GM23338 (cell line): ENCODE results near the gene CAPZB.

Experiments used
- CTCF ChIP-seq, 2 experiments: fragments of 200-600 bp in 1 of 2; sonication (generic) in 1 of 2; conservative IDR thresholded peaks; 2 replicates each; pipeline versions ENCODE4 v1.5.1 to v1.6.1; 2016 to 2017; ENCODE audit warnings: antibody characterized with exemption in 2 of 2, low read depth in 2 of 2, mild to moderate bottlenecking in 2 of 2, moderate library complexity in 1 of 2
- ETS1 ChIP-seq: IDR thresholded peaks from 2 replicates; pipeline ENCODE4 v1.6.1; 2016; ENCODE audit warnings: antibody characterized with exemption
- EZH2 ChIP-seq: fragments of 200-600 bp; sonication (generic); IDR thresholded peaks from one replicate; pipeline ENCODE4 v1.8.0; 2017; ENCODE audit warnings: antibody characterized with exemption, mild to moderate bottlenecking, low read depth; ENCODE audit not compliant: unreplicated experiment
- POLR2AphosphoS5 ChIP-seq: IDR thresholded peaks from 2 replicates; pipeline ENCODE4 v1.6.1; 2016; ENCODE audit warnings: antibody characterized with exemption, low read depth
- REST ChIP-seq: IDR thresholded peaks from one replicate; pipeline ENCODE4 v1.6.1; 2018; ENCODE audit warnings: antibody characterized with exemption; ENCODE audit not compliant: unreplicated experiment
- ZNF114 ChIP-seq: fragments of 250-450 bp; sonication (Bioruptor Pico); IDR thresholded peaks from 2 replicates; pipeline ENCODE4 v1.5.0; 2020; ENCODE audit warnings: mild to moderate bottlenecking, moderate library complexity

GRCh38 chr1:19308509-19308907, 176.8 kb downstream of the CAPZB start:
- TF ChIP-seq EZH2 (no peak), CTCF (conservative IDR thresholded peaks at IDR 0.05; ENCODE audit: low read depth in 2 of 2) (no peak), ETS1 (no peak), POLR2AphosphoS5 (no peak), ZNF114 (no peak), REST (no peak)
